H1 (cell line): ENCODE data around the gene CENPV. TPM values are rescaled to one million over a fixed set of nuclear protein-coding genes. Genes with fewer than 3 reads are reported as not detected.
A peak's percentile ranks its signal among the peaks of the same experiment; 100 is the strongest.

Source experiments
- CTCF ChIA-PET: fragments of 300-600 bp; sonication (Branson Sonifier 250); formaldehyde crosslinking; loops from one replicate; lab custom pipeline; 2021; ENCODE audit not compliant: partially characterized antibody; lab: Charles Lee
- POLR2A ChIA-PET: fragments of 300-600 bp; sonication (Branson Sonifier 250); formaldehyde crosslinking; loops from one replicate; lab custom pipeline; 2021; ENCODE audit warnings: inconsistent platforms; ENCODE audit not compliant: partially characterized antibody; lab: Charles Lee
- DNase-seq, 2 experiments: peaks; one replicate each; pipeline versions ENCODE4 v3.0.0 to v3.0.0-alpha.2; 2010 to 2022; ENCODE audit warnings: low spot score in 2 of 2, low read depth in 1 of 2, mixed read lengths in 1 of 2
- FAIRE-seq: peaks from 2 replicates; lab custom pipeline; 2011; peaks lifted over from hg19 to GRCh38; lab: Jason Lieb, UNC
- H2AFZ ChIP-seq: 2 replicates; pipeline ENCODE4 v1.8.1; 2012; ENCODE audit warnings: low read length, inconsistent platforms
- H2AK5ac ChIP-seq: 2 replicates; pipeline ENCODE4 v1.6.1; 2013; ENCODE audit warnings: low read depth, low read length
- H2BK120ac ChIP-seq: replicated peaks from 2 replicates; pipeline ENCODE3; 2013; ENCODE audit warnings: low read depth, low read length, inconsistent platforms
- H2BK12ac ChIP-seq: 2 replicates; pipeline ENCODE4 v1.6.1; 2013; ENCODE audit warnings: low read depth, low read length
- H2BK15ac ChIP-seq: 2 replicates; pipeline ENCODE4 v1.6.1; 2013; ENCODE audit warnings: low read length
- H2BK20ac ChIP-seq: 2 replicates; pipeline ENCODE4 v1.6.1; 2013; ENCODE audit warnings: low read length
- H2BK5ac ChIP-seq: 2 replicates; pipeline ENCODE4 v1.6.1; 2013; ENCODE audit warnings: low read depth, low read length
- H3K14ac ChIP-seq: 2 replicates; pipeline ENCODE4 v1.6.1; 2013; ENCODE audit warnings: inconsistent platforms; ENCODE audit not compliant: insufficient read length
- H3K18ac ChIP-seq: 2 replicates; pipeline ENCODE4 v1.6.1; 2013; ENCODE audit warnings: low read length; ENCODE audit errors: extremely low read depth
- H3K23ac ChIP-seq: 2 replicates; pipeline ENCODE4 v1.6.1; 2013; ENCODE audit warnings: inconsistent platforms; ENCODE audit not compliant: insufficient read length
- H3K23me2 ChIP-seq: 2 replicates; pipeline ENCODE4 v1.6.1; 2013; ENCODE audit warnings: low read depth, low read length
- H3K27ac ChIP-seq: 2 replicates; pipeline ENCODE4 v1.6.1; 2011; ENCODE audit warnings: low read depth, low read length, inconsistent platforms
- H3K27me3 ChIP-seq, 4 experiments: replicated peaks in 1 of 4; 1 replicate in 1 of 4; 2 replicates in 3 of 4; pipeline versions ENCODE4 v1.6.1 to v1.8.1; 2011 to 2013; ENCODE audit warnings: low read length in 3 of 4, mild to moderate bottlenecking in 3 of 4, inconsistent platforms in 2 of 4, mixed read lengths in 2 of 4, moderate library complexity in 1 of 4; ENCODE audit not compliant: control insufficient read depth in 3 of 4, insufficient read depth in 3 of 4; ENCODE audit errors: extremely low read depth in 1 of 4
- H3K36me3 ChIP-seq, 4 experiments: 2 replicates each; pipeline versions ENCODE4 v1.6.1 to v1.8.1; 2011 to 2013; ENCODE audit warnings: mild to moderate bottlenecking in 4 of 4, low read length in 3 of 4, moderate library complexity in 2 of 4, control low read depth in 1 of 4, inconsistent platforms in 1 of 4; ENCODE audit not compliant: insufficient read depth in 4 of 4, control insufficient read depth in 2 of 4
- H3K4ac ChIP-seq: replicated peaks from 2 replicates; pipeline ENCODE3; 2013; ENCODE audit warnings: low read length, low read depth, mixed read lengths, inconsistent platforms; ENCODE audit not compliant: insufficient read length
- H3K4me1 ChIP-seq, 4 experiments: replicated peaks in 1 of 4; 1 replicate in 1 of 4; 2 replicates in 3 of 4; pipeline versions ENCODE4 v1.6.1 to v1.8.1; 2011 to 2013; ENCODE audit warnings: low read length in 3 of 4, inconsistent platforms in 2 of 4, mixed read lengths in 1 of 4; ENCODE audit not compliant: insufficient read depth in 4 of 4, control insufficient read depth in 3 of 4
- H3K4me2 ChIP-seq, 2 experiments: 2 replicates each; pipeline versions ENCODE4 v1.6.1 to v1.8.1; 2011 to 2013; ENCODE audit warnings: low read depth in 2 of 2, low read length in 2 of 2, control low read depth in 1 of 2, inconsistent platforms in 1 of 2, mild to moderate bottlenecking in 1 of 2; ENCODE audit not compliant: insufficient read depth in 1 of 2
- H3K4me3 ChIP-seq, 4 experiments: fragments of 200-600, 300-600 bp in 1 of 4; sonication (generic), shearing (Covaris generic), sonication (Bioruptor Twin) in 1 of 4; 2 replicates each; pipeline versions ENCODE4 v1.5.1 to v1.8.1; 2011 to 2016; ENCODE audit warnings: low read length in 4 of 4, low read depth in 3 of 4, control low read depth in 2 of 4, inconsistent platforms in 2 of 4, mild to moderate bottlenecking in 2 of 4, mixed read lengths in 1 of 4, moderate library complexity in 1 of 4; ENCODE audit not compliant: insufficient read depth in 2 of 4; ENCODE audit errors: extremely low read depth in 1 of 4
- H3K56ac ChIP-seq: replicated peaks from 2 replicates; pipeline ENCODE3; 2013; ENCODE audit warnings: low read depth, mild to moderate bottlenecking, mixed read lengths, low read length, inconsistent platforms; ENCODE audit not compliant: insufficient read length
- H3K79me1 ChIP-seq: 2 replicates; pipeline ENCODE4 v1.6.1; 2013; ENCODE audit warnings: low read depth, low read length, control low read depth
- H3K79me2 ChIP-seq, 2 experiments: 2 replicates each; pipeline versions ENCODE4 v1.6.1 to v1.8.1; 2012 to 2013; ENCODE audit warnings: low read length in 2 of 2, mild to moderate bottlenecking in 2 of 2, inconsistent platforms in 1 of 2; ENCODE audit not compliant: insufficient read depth in 2 of 2, control insufficient read depth in 1 of 2
- H3K9ac ChIP-seq, 4 experiments: replicated peaks in 1 of 4; 1 replicate in 1 of 4; 2 replicates in 3 of 4; pipeline versions ENCODE4 v1.6.1 to v1.8.1; 2011 to 2013; ENCODE audit warnings: low read depth in 3 of 4, low read length in 3 of 4, control low read depth in 2 of 4, mild to moderate bottlenecking in 2 of 4, moderate library complexity in 2 of 4, inconsistent platforms in 1 of 4; ENCODE audit errors: extremely low read depth in 1 of 4
- H3K9me3 ChIP-seq, 2 experiments: 2 replicates each; pipeline versions ENCODE4 v1.6.1 to v1.8.1; 2012 to 2013; ENCODE audit warnings: mild to moderate bottlenecking in 2 of 2, moderate library complexity in 2 of 2, control low read depth in 1 of 2, inconsistent platforms in 1 of 2, low read depth in 1 of 2, low read length in 1 of 2, mixed read lengths in 1 of 2; ENCODE audit not compliant: insufficient read depth in 2 of 2
- H4K20me1 ChIP-seq, 2 experiments: replicated peaks in 1 of 2; 2 replicates each; pipeline versions ENCODE3 to v1.8.1; 2011 to 2013; ENCODE audit warnings: inconsistent platforms in 2 of 2, low read length in 2 of 2, mild to moderate bottlenecking in 1 of 2; ENCODE audit not compliant: insufficient read depth in 2 of 2, control insufficient read depth in 1 of 2
- H4K5ac ChIP-seq: 2 replicates; pipeline ENCODE4 v1.6.1; 2013; ENCODE audit warnings: low read length, low read depth, mixed read lengths, inconsistent platforms; ENCODE audit not compliant: insufficient read length
- H4K8ac ChIP-seq: 2 replicates; pipeline ENCODE4 v1.8.0; 2013; ENCODE audit warnings: mild to moderate bottlenecking, moderate library complexity, low read length, inconsistent platforms; ENCODE audit not compliant: insufficient read depth; ENCODE audit errors: extremely low read depth
- H4K91ac ChIP-seq: replicated peaks from 2 replicates; pipeline ENCODE3; 2013; ENCODE audit warnings: low read length, mixed read lengths, inconsistent platforms; ENCODE audit not compliant: insufficient read length
- EP300 ChIP-seq, 2 experiments: IDR thresholded peaks; 1 replicate in 1 of 2; 2 replicates in 1 of 2; pipeline ENCODE4 v1.6.1; 2011 to 2012; ENCODE audit warnings: low read depth in 2 of 2, low read length in 2 of 2, mild to moderate bottlenecking in 2 of 2, borderline replicate concordance in 1 of 2, inconsistent platforms in 1 of 2, moderate library complexity in 1 of 2
- GTF2F1 ChIP-seq: IDR thresholded peaks from 2 replicates; pipeline ENCODE4 v1.6.1; 2012; ENCODE audit warnings: low read depth, low read length, improper control_type of control experiment, borderline replicate concordance
- JUND ChIP-seq: IDR thresholded peaks from 2 replicates; pipeline ENCODE4 v1.6.1; 2011; ENCODE audit warnings: mild to moderate bottlenecking, improper control_type of control experiment, low read length
- RNF2 ChIP-seq: fragments of 200-900, 300-1000 bp; sonication (generic); IDR thresholded peaks from 2 replicates; pipeline ENCODE4 v1.7.1; 2016; ENCODE audit warnings: borderline replicate concordance, low read depth, mild to moderate bottlenecking, antibody characterized with exemption, low read length; ENCODE audit not compliant: poor library complexity, severe bottlenecking; ENCODE audit errors: missing control alignments
- SIN3A ChIP-seq, 2 experiments: IDR thresholded peaks in 1 of 2; conservative IDR thresholded peaks in 1 of 2; 2 replicates each; pipeline ENCODE4 v1.6.1; 2011 to 2012; ENCODE audit warnings: low read length in 2 of 2, improper control_type of control experiment in 1 of 2, low read depth in 1 of 2, mild to moderate bottlenecking in 1 of 2
- SRF ChIP-seq: IDR thresholded peaks from 2 replicates; pipeline ENCODE4 v1.6.1; 2011; ENCODE audit warnings: mild to moderate bottlenecking, low read depth, low read length, moderate library complexity
- TAF1 ChIP-seq: IDR thresholded peaks from 2 replicates; pipeline ENCODE4 v1.6.1; 2011; ENCODE audit warnings: mild to moderate bottlenecking, low read depth, low read length
- WGBS, 2 experiments: shearing (Covaris generic) in 1 of 2; methylation state at CpG; one replicate each; pipeline versions ENCODE4 v1.1.6 to v1.1.7; 2013 to 2015; ENCODE audit warnings: low lambda C conversion rate in 2 of 2, mixed read lengths in 2 of 2, inconsistent platforms in 1 of 2, low coverage in 1 of 2, missing lambda C conversion rate in 1 of 2; ENCODE audit not compliant: insufficient replicate concordance in 2 of 2, insufficient coverage in 1 of 2, insufficient read length in 1 of 2; ENCODE audit errors: extremely low coverage in 1 of 2, missing lambda C conversion rate in 1 of 2; 5-methylcytosine and 5-hydroxymethylcytosine counted together
- polyA plus RNA-seq, 7 experiments: library from polyadenylated mRNA; depleted of rRNA in 3 of 7; stranded (reverse) in 5 of 7; unstranded in 2 of 7; fragments of >200 nt in 5 of 7; fragments of 200-250 nt in 2 of 7; gene quantifications; 1 replicate in 5 of 7; 2 replicates in 1 of 7; 4 replicates in 1 of 7; pipeline versions ENCODE4 v1.2.1 to v1.2.3, GENCODE V29; 2011 to 2013; ENCODE audit warnings: missing spikeins in 2 of 7, mixed read lengths in 2 of 7
- total RNA-seq: library from RNA; stranded (reverse); fragmentation: NEBNext Ultra II Directional; extraction: Animal tissue kit (Norgen Biotek cat#: 25700); gene quantifications from 2 replicates; pipeline ENCODE4 v1.2.1, GENCODE V29; 2021

The CENPV gene
- total and polyA plus RNA-seq, 2 of the 8 experiments (the other 6 are each of a cell fraction or from before 2014, with no cell fraction given) = 249 to 260 TPM

DNA sequence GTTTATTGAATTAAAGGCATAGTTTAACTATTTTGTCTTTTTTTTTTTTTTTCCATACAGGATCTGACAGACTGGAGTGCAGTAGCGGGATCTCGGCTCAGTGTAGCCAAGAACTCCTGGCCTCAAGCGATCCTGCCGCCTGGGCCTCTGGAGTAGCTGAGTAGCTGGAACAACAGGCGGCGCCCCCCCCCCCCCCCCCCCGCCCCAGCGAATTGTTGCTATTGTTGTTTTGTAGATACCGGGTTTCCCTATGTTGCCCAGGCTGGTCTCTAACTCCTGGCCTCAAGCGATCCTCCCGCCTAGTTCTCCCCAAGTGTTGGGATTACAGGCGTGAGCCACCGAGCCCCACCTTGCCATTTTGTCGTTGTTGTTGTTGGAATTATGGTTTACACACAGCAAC is 1.3 kb upstream of the CENPV start:
- Histone ChIP-seq H3K27ac (no peak overlapping the region), H2BK12ac (no peak overlapping the region), H3K18ac (no peak overlapping the region), H3K36me3 (peaks cover 2 to 4% (median 3%) of the 10 kb centered on the region in 4 experiments; a peak in 5 of 8 replicates), H2BK5ac (no peak overlapping the region), H3K79me2 (peaks cover 0 to 28% of the 10 kb centered on the region in 2 experiments; a peak in 2 of 4 replicates), H2BK15ac (0 out of 2 replicates have a peak overlapping the region, but pooled peaks have one; percentile 88), H3K79me1 (no peaks in the 10 kb centered on the region), H4K5ac (no peak overlapping the region), H3K23ac (no peak overlapping the region), H4K20me1 (no peaks in the 10 kb centered on the region), H2BK120ac (no peak overlapping the region), H4K8ac (no peak overlapping the region), H3K4ac (no peak overlapping the region), H3K4me1 (0 out of 7 replicates have a peak, but pooled peaks cover 0 to 2% (median 0%) of the 10 kb centered on the region in 4 experiments), H3K27me3 (no peaks in the 10 kb centered on the region; a peak in 1 of 7 replicates), H3K9me3 (no peaks in the 10 kb centered on the region), H2AFZ (no peak overlapping the region), H3K4me3 (no peak overlapping the region), H3K56ac (no peak overlapping the region), H4K91ac (no peak overlapping the region), H3K9ac (no peak overlapping the region), H3K4me2 (no peak overlapping the region), H2BK20ac (no peak overlapping the region), H3K23me2 (peaks cover 2% of the 10 kb centered on the region; the same call in 1 of the 2 replicates), H2AK5ac (no peak overlapping the region), H3K14ac (no peak overlapping the region)
- ChIA-PET CTCF (interaction anchor here (0.9 to 1.5 kb wide), 2 partner anchors 10 to 24 kb away, joined by 3 read pairs; no protein-coding TSS in a partner anchor), POLR2A (interaction anchor here (0.7 to 6.7 kb wide), 4 partner anchors 13 to 87 kb away, joined by 3 to 71 read pairs (median 4); no protein-coding TSS in a partner anchor)
- FAIRE-seq (no peak), DNase-seq (no peak)
- WGBS, 2 experiments = 91% methylated on average over 9 of the region's 14 CpGs; no CpG with 5 or more reads in 1 of the 2 experiments
- TF ChIP-seq GTF2F1 (no peak), SRF (no peak), TAF1 (no peak), SIN3A (conservative IDR thresholded peaks at IDR 0.05 in 1 of 2, IDR thresholded peaks at IDR 0.05 in 1 of 2; ENCODE audit: low read depth in 1 of 2, low read length in 2 of 2) (no peak), RNF2 (no peak), JUND (no peak), EP300 (IDR thresholded peaks at IDR 0.05; ENCODE audit: borderline replicate concordance in 1 of 2, low read depth in 2 of 2, low read length in 2 of 2) (no peak)
